Esophagus muscularis mucosa (tissue), 4 donors: ENCODE measurements around the gene NUP88. TPM values are rescaled to one million over a fixed set of nuclear protein-coding genes. Genes with fewer than 3 reads are reported as not detected.

Experiments used
- DNase-seq: peaks from one replicate; pipeline ENCODE4 v3.0.0-alpha.2; 2017; ENCODE audit errors: extremely low spot score
- H3K27ac ChIP-seq, 4 donors: fragments of 200-600 bp; sonication (generic); replicated peaks in 1 of 4; 1 replicate in 3 of 4; 2 replicates in 1 of 4; pipeline ENCODE4 v1.5.1; 2016 to 2019; ENCODE audit warnings: mild to moderate bottlenecking in 1 of 4
- H3K27me3 ChIP-seq, 4 donors: fragments of 200-600 bp; sonication (generic); one replicate each; pipeline versions ENCODE4 v1.5.1 to v1.6.0; 2016 to 2019
- H3K36me3 ChIP-seq, 4 donors: fragments of 200-600 bp; sonication (generic); one replicate each; pipeline ENCODE4 v1.5.1; 2016 to 2019
- H3K4me1 ChIP-seq, 4 donors: fragments of 200-600 bp; sonication (generic); one replicate each; pipeline ENCODE4 v1.5.1; 2016 to 2019
- H3K4me3 ChIP-seq, 4 donors: fragments of 200-600 bp; sonication (generic); 1 replicate in 2 of 4; 2 replicates in 2 of 4; pipeline ENCODE4 v1.5.1; 2016 to 2019; ENCODE audit warnings: mild to moderate bottlenecking in 4 of 4, moderate library complexity in 1 of 4
- H3K9me3 ChIP-seq, 4 donors: fragments of 200-600 bp; sonication (generic); 1 replicate in 3 of 4; 2 replicates in 1 of 4; pipeline ENCODE4 v1.5.1; 2016 to 2019
- EP300 ChIP-seq: sonication (generic); formaldehyde crosslinking; IDR thresholded peaks from one replicate; pipeline ENCODE4 v1.6.1; 2017; ENCODE audit warnings: antibody characterized with exemption
- POLR2A ChIP-seq: fragments of 450-650 bp; IDR thresholded peaks from one replicate; pipeline ENCODE4 v1.6.1; 2017; ENCODE audit warnings: antibody characterized with exemption, moderate library complexity, mild to moderate bottlenecking, low read depth
- POLR2AphosphoS5 ChIP-seq, 2 donors: sonication (generic); formaldehyde crosslinking; IDR thresholded peaks; one replicate each; pipeline ENCODE4 v1.6.1; 2017; ENCODE audit warnings: antibody characterized with exemption in 2 of 2
- WGBS: methylation state at CpG from one replicate; pipeline ENCODE4 v1.1.5; 2018; 5-methylcytosine and 5-hydroxymethylcytosine counted together
- intact Hi-C: fragments of 100-400 bp; cut with DNase I; formaldehyde crosslinking; loops from one replicate; pipeline ENCODE4 v1.15.1; 2023
- total RNA-seq, 4 donors: library from RNA; depleted of rRNA; stranded (reverse); fragments of >200 nt; gene quantifications; one replicate each; pipeline versions ENCODE4 v1.1.0 to v1.2.1, GENCODE V29; 2016
- TF ChIP-seq, protein P1 (sequence below), 3 experiments: fragments of 200-600 bp in 2 of 3; fragments of 450-650 bp in 1 of 3; sonication (generic) in 2 of 3; IDR thresholded peaks; one replicate each; pipeline ENCODE4 v1.5.1; 2017 to 2019; ENCODE audit warnings: antibody characterized with exemption in 3 of 3, mild to moderate bottlenecking in 2 of 3, moderate library complexity in 1 of 3

NUP88 gene
- total RNA-seq, 4 donors from 2014 or later: 50.7 to 67.6 (median 61.2) TPM

- Histone ChIP-seq H3K27me3 (no peaks in the 10 kb centered on the region), H3K9me3 (no peaks in the 10 kb centered on the region), H3K27ac (peak overlapping the region in 3 of 4 donors; percentile 35 to 50 (median 39)), H3K36me3 (peaks cover 26 to 94% (median 83%) of the 10 kb centered on the region in 4 donors), H3K4me1 (no peaks in the 10 kb centered on the region), H3K4me3 (no peak overlapping the region)
- no peak for TF ChIP-seq EP300
- TF ChIP-seq POLR2A: no peak
- TF ChIP-seq POLR2AphosphoS5 (IDR thresholded peaks at IDR 0.05): no peak
- TF ChIP-seq, protein P1, sequence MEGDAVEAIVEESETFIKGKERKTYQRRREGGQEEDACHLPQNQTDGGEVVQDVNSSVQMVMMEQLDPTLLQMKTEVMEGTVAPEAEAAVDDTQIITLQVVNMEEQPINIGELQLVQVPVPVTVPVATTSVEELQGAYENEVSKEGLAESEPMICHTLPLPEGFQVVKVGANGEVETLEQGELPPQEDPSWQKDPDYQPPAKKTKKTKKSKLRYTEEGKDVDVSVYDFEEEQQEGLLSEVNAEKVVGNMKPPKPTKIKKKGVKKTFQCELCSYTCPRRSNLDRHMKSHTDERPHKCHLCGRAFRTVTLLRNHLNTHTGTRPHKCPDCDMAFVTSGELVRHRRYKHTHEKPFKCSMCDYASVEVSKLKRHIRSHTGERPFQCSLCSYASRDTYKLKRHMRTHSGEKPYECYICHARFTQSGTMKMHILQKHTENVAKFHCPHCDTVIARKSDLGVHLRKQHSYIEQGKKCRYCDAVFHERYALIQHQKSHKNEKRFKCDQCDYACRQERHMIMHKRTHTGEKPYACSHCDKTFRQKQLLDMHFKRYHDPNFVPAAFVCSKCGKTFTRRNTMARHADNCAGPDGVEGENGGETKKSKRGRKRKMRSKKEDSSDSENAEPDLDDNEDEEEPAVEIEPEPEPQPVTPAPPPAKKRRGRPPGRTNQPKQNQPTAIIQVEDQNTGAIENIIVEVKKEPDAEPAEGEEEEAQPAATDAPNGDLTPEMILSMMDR (IDR thresholded peaks at IDR 0.05): no peak
- intact Hi-C loops: no loop called here
- DNase-seq: no peak
- 75% methylated on average over 3 of the region's 3 CpGs for WGBS
Observed at GRCh38 chr17:5355421-5356129, 63.9 kb downstream of the NUP88 start.

GRCh38 chr17:5354886-5355415, 64.5 kb downstream of the NUP88 start:
- Histone ChIP-seq H3K4me1 (no peaks in the 10 kb centered on the region), H3K36me3 (peaks cover 20 to 94% (median 82%) of the 10 kb centered on the region in 4 donors), H3K9me3 (no peaks in the 10 kb centered on the region), H3K4me3 (no peak overlapping the region), H3K27ac (peak overlapping the region in 3 of 4 donors; percentile 22 to 50 (median 39)), H3K27me3 (no peaks in the 10 kb centered on the region)
- intact Hi-C loops: no loop called here
- DNase-seq: no peak
- TF ChIP-seq POLR2AphosphoS5 (IDR thresholded peaks at IDR 0.05) (no peak), EP300 (no peak), POLR2A (no peak)
- TF ChIP-seq, protein P1 (IDR thresholded peaks at IDR 0.05): no peak
- WGBS: 78% methylated on average over 2 of the region's 2 CpGs

- no peak for DNase-seq
- WGBS: 90% methylated on average over 2 of the region's 2 CpGs
Observed at GRCh38 chr17:5354310-5354709, 65.2 kb downstream of the NUP88 start.

DNA sequence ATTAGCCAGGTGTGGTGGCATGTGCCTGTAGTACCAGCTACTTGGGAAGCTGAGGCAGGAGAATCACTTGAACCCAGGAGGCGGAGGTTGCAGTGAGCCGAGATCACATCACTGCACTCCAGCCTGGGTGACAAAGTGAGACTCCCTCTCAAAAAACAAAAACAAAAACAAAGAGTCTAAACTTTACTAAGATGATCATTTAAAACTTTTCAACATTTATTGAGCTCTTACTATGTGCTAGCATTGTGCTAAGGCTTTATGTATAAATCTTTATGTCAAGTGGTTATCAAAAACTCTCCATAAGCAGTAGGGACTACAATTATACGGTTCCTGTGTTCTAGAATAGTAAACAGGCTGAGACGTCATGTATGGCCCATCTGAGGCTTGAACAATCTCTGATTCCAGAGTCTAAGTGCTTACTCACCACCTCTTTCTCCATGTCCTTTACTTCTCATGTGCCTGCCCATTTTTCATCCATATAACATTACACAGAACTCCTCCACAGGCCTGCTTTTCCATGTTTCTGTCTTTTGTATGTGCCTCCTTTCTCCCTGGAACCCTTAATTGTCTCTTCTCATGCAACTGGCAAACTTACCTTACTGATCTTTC, 66.7 kb downstream of the NUP88 start:
- Histone ChIP-seq H3K27ac (no peak overlapping the region), H3K36me3 (peaks cover 17 to 99% (median 78%) of the 10 kb centered on the region in 4 donors), H3K4me1 (no peaks in the 10 kb centered on the region), H3K9me3 (no peaks in the 10 kb centered on the region), H3K27me3 (no peaks in the 10 kb centered on the region), H3K4me3 (no peak overlapping the region)
- WGBS: 94% methylated on average over 4 of the region's 4 CpGs
- TF ChIP-seq, protein P1 (IDR thresholded peaks at IDR 0.05): no peak
- no peak for DNase-seq
- intact Hi-C loops: no loop called here

More at GRCh38 chr17:5354310-5354709, 65.2 kb downstream of the NUP88 start:
- intact Hi-C loops: no loop called here
- no peaks in the 10 kb centered on the region for H3K4me1 ChIP-seq
- no peaks in the 10 kb centered on the region for H3K27me3 ChIP-seq
- H3K4me3 ChIP-seq: no peak overlapping the region
- TF ChIP-seq, protein P1 (IDR thresholded peaks at IDR 0.05): no peak
- TF ChIP-seq POLR2AphosphoS5 (IDR thresholded peaks at IDR 0.05): no peak
- no peak for TF ChIP-seq EP300
- no peak for TF ChIP-seq POLR2A
- H3K36me3 ChIP-seq: peaks cover 17 to 99% (median 80%) of the 10 kb centered on the region in 4 donors
- no peaks in the 10 kb centered on the region for H3K9me3 ChIP-seq
- H3K27ac ChIP-seq: no peak overlapping the region
